K562 (cell line): Measurements from ENCODE around the gene CENPV. TPM values are rescaled to one million over a fixed set of nuclear protein-coding genes. Genes with fewer than 3 reads are reported as not detected.

Experiments used
- polyA plus RNA-seq, 8 experiments: library from polyadenylated mRNA; depleted of rRNA in 4 of 8; stranded (reverse) in 5 of 8; unstranded in 3 of 8; fragments of >200 nt; fragmentation: Nextera tagmentation in 2 of 8; fragmentation: Illumina TruSeq in 1 of 8; extraction: Ambion mirVana in 2 of 8; extraction: Trizol in 1 of 8; gene quantifications; 2 replicates each; pipeline versions ENCODE4 v1.2.1 to v1.2.3, GENCODE V29; 2011 to 2014; ENCODE audit warnings: inconsistent platforms in 1 of 8, missing spikeins in 1 of 8
- total RNA-seq, 7 experiments: library from RNA; depleted of rRNA in 6 of 7; stranded (reverse); fragments of >200 nt in 6 of 7; fragmentation: Illumina TruSeq in 2 of 7; extraction: Trizol in 2 of 7; gene quantifications; 2 replicates each; pipeline versions ENCODE4 v1.2.1 to v1.2.3, GENCODE V29; 2011 to 2021; ENCODE audit warnings: low replicate concordance in 1 of 7

The CENPV gene
- total and polyA plus RNA-seq, 9 of the 15 experiments (the other 6 are each of a cell fraction or from before 2014, with no cell fraction given): 17.8 to 131 (median 89.3) TPM

Other genes with a start within 250 kb of the CENPV start
- gene NCOR1, start 137.9 kb downstream of the CENPV start, total RNA-seq (2014; rRNA removed): 50.9 and 53.9 TPM in 2 replicates
- 52.5 and 56.8 TPM in 2 replicates for gene NCOR1, start 137.9 kb downstream of the CENPV start, total RNA-seq (2014; rRNA removed; fragmentation: Illumina TruSeq; extraction: Trizol)
- 54.9 and 57.4 TPM in 2 replicates for gene NCOR1, start 137.9 kb downstream of the CENPV start, total RNA-seq (2015; rRNA removed; fragmentation: Illumina TruSeq; extraction: Trizol)
- 62.1 and 66.5 TPM in 2 replicates for gene NCOR1, start 137.9 kb downstream of the CENPV start, total RNA-seq (2021)
- 59.3 and 64.5 TPM in 2 replicates for gene NCOR1, start 137.9 kb downstream of the CENPV start, polyA plus RNA-seq (2011; rRNA removed)
- 48.7 and 49.8 TPM in 2 replicates for gene NCOR1, start 137.9 kb downstream of the CENPV start, polyA plus RNA-seq (2014; fragmentation: Illumina TruSeq; extraction: Trizol)
- 10 to 100 TPM; 20.2 to 35.3 TPM for gene NCOR1, start 137.9 kb downstream of the CENPV start, polyA plus RNA-seq (2014; fragmentation: Nextera tagmentation; extraction: Ambion mirVana)
- gene NCOR1, start 137.9 kb downstream of the CENPV start, polyA plus RNA-seq (2014; rRNA removed): 37.5 and 40.1 TPM in 2 replicates
- 23.6 and 26.4 TPM in 2 replicates for gene PIGL, start 136.3 kb downstream of the CENPV start, total RNA-seq (2014; rRNA removed)
- 22.7 and 24.5 TPM in 2 replicates for gene PIGL, start 136.3 kb downstream of the CENPV start, total RNA-seq (2014; rRNA removed; fragmentation: Illumina TruSeq; extraction: Trizol)
- 19.9 and 20.7 TPM in 2 replicates for gene PIGL, start 136.3 kb downstream of the CENPV start, total RNA-seq (2015; rRNA removed; fragmentation: Illumina TruSeq; extraction: Trizol)
- 27.7 and 29.6 TPM in 2 replicates for gene PIGL, start 136.3 kb downstream of the CENPV start, total RNA-seq (2021)
- gene PIGL, start 136.3 kb downstream of the CENPV start, polyA plus RNA-seq (2011; rRNA removed): 43.4 and 53.0 TPM in 2 replicates
- 25.6 and 26.5 TPM in 2 replicates for gene PIGL, start 136.3 kb downstream of the CENPV start, polyA plus RNA-seq (2014; fragmentation: Illumina TruSeq; extraction: Trizol)
- gene PIGL, start 136.3 kb downstream of the CENPV start, polyA plus RNA-seq (2014; fragmentation: Nextera tagmentation; extraction: Ambion mirVana): 10 to 100 TPM; 54.2 to 55.3 TPM
- 34.2 and 39.1 TPM in 2 replicates for gene PIGL, start 136.3 kb downstream of the CENPV start, polyA plus RNA-seq (2014; rRNA removed)
- gene UBB, start 27.6 kb upstream of the CENPV start, total RNA-seq (2014; rRNA removed): 2,054 and 2,801 TPM in 2 replicates
- 1,199 and 1,477 TPM in 2 replicates for gene UBB, start 27.6 kb upstream of the CENPV start, total RNA-seq (2014; rRNA removed; fragmentation: Illumina TruSeq; extraction: Trizol)
- 1,630 and 1,692 TPM in 2 replicates for gene UBB, start 27.6 kb upstream of the CENPV start, total RNA-seq (2015; rRNA removed; fragmentation: Illumina TruSeq; extraction: Trizol)
- gene UBB, start 27.6 kb upstream of the CENPV start, total RNA-seq (2021): 1,581 and 1,675 TPM in 2 replicates
- 1,069 and 1,272 TPM in 2 replicates for gene UBB, start 27.6 kb upstream of the CENPV start, polyA plus RNA-seq (2011; rRNA removed)
- gene UBB, start 27.6 kb upstream of the CENPV start, polyA plus RNA-seq (2014; fragmentation: Illumina TruSeq; extraction: Trizol): 1,681 and 1,922 TPM in 2 replicates
- gene UBB, start 27.6 kb upstream of the CENPV start, polyA plus RNA-seq (2014; fragmentation: Nextera tagmentation; extraction: Ambion mirVana): 1,000 to 10,000 TPM; 3,942 to 4,143 TPM
- gene UBB, start 27.6 kb upstream of the CENPV start, polyA plus RNA-seq (2014; rRNA removed): 1,696 and 2,000 TPM in 2 replicates
- 43.5 and 51.6 TPM in 2 replicates for gene TRPV2, start 62.1 kb upstream of the CENPV start, total RNA-seq (2014; rRNA removed)
- 24.1 and 30.3 TPM in 2 replicates for gene TRPV2, start 62.1 kb upstream of the CENPV start, total RNA-seq (2014; rRNA removed; fragmentation: Illumina TruSeq; extraction: Trizol)
- gene TRPV2, start 62.1 kb upstream of the CENPV start, total RNA-seq (2015; rRNA removed; fragmentation: Illumina TruSeq; extraction: Trizol): 28.6 and 31.9 TPM in 2 replicates
- 93.6 and 97.5 TPM in 2 replicates for gene TRPV2, start 62.1 kb upstream of the CENPV start, total RNA-seq (2021)
- 37.5 and 60.1 TPM in 2 replicates for gene TRPV2, start 62.1 kb upstream of the CENPV start, polyA plus RNA-seq (2011; rRNA removed)
- 29.6 and 39.7 TPM in 2 replicates for gene TRPV2, start 62.1 kb upstream of the CENPV start, polyA plus RNA-seq (2014; fragmentation: Illumina TruSeq; extraction: Trizol)
- 10 to 100 TPM in 1 of 2 experiments, 1 to 10 TPM in 1; 10.0 to 15.6 TPM for gene TRPV2, start 62.1 kb upstream of the CENPV start, polyA plus RNA-seq (2014; fragmentation: Nextera tagmentation; extraction: Ambion mirVana)
- 33.7 and 42.0 TPM in 2 replicates for gene TRPV2, start 62.1 kb upstream of the CENPV start, polyA plus RNA-seq (2014; rRNA removed)
- not detected in 2 replicates for gene LRRC75A, start 138.7 kb upstream of the CENPV start, total RNA-seq (2014; rRNA removed)
- gene LRRC75A, start 138.7 kb upstream of the CENPV start, total RNA-seq (2014; rRNA removed; fragmentation: Illumina TruSeq; extraction: Trizol): not detected in 2 replicates
- not detected in 2 replicates for gene LRRC75A, start 138.7 kb upstream of the CENPV start, total RNA-seq (2015; rRNA removed; fragmentation: Illumina TruSeq; extraction: Trizol)
- 0.04 TPM in 1 of 2 replicates, not detected in the other for gene LRRC75A, start 138.7 kb upstream of the CENPV start, total RNA-seq (2021)
- gene LRRC75A, start 138.7 kb upstream of the CENPV start, polyA plus RNA-seq (2011; rRNA removed): 0.05 and 0.07 TPM in 2 replicates
- not detected in 2 replicates for gene LRRC75A, start 138.7 kb upstream of the CENPV start, polyA plus RNA-seq (2014; fragmentation: Illumina TruSeq; extraction: Trizol)
- under 1 TPM; 0.08 to 0.34 TPM for gene LRRC75A, start 138.7 kb upstream of the CENPV start, polyA plus RNA-seq (2014; fragmentation: Nextera tagmentation; extraction: Ambion mirVana)
- 0.05 TPM in 1 of 2 replicates, not detected in the other for gene LRRC75A, start 138.7 kb upstream of the CENPV start, polyA plus RNA-seq (2014; rRNA removed)
- 0.04 and 0.27 TPM in 2 replicates for gene ZNF287, start 215.7 kb upstream of the CENPV start, total RNA-seq (2014; rRNA removed)
- not detected in 2 replicates for gene ZNF287, start 215.7 kb upstream of the CENPV start, total RNA-seq (2014; rRNA removed; fragmentation: Illumina TruSeq; extraction: Trizol)
- 0.14 TPM in 1 of 2 replicates, not detected in the other for gene ZNF287, start 215.7 kb upstream of the CENPV start, total RNA-seq (2015; rRNA removed; fragmentation: Illumina TruSeq; extraction: Trizol)
- gene ZNF287, start 215.7 kb upstream of the CENPV start, total RNA-seq (2021): 0.18 and 0.22 TPM in 2 replicates
- gene ZNF287, start 215.7 kb upstream of the CENPV start, polyA plus RNA-seq (2011; rRNA removed): 0.21 TPM in 1 of 2 replicates, not detected in the other
- 0.06 and 0.19 TPM in 2 replicates for gene ZNF287, start 215.7 kb upstream of the CENPV start, polyA plus RNA-seq (2014; fragmentation: Illumina TruSeq; extraction: Trizol)
- gene ZNF287, start 215.7 kb upstream of the CENPV start, polyA plus RNA-seq (2014; fragmentation: Nextera tagmentation; extraction: Ambion mirVana): under 1 TPM in 1 of 2 experiments, not detected in 1; 0.18 TPM
- 0.01 and 0.08 TPM in 2 replicates for gene ZNF287, start 215.7 kb upstream of the CENPV start, polyA plus RNA-seq (2014; rRNA removed)